Naive thymus-derived CD8-positive, alpha-beta T cell (primary cell): Measurements from ENCODE around the gene ELFN1. TPM values are rescaled to one million over a fixed set of nuclear protein-coding genes. Genes with fewer than 3 reads are reported as not detected.
A peak's percentile ranks its signal among the peaks of the same experiment; 100 is the strongest.

Source experiments
- ATAC-seq, 2 donors: fragments of 150-1000 bp; cut with Tn5 transposase in 1 of 2; sonication (Bioruptor Pico), chemical (Tn5 transposase) in 1 of 2; 1 replicate in 1 of 2; 2 replicates in 1 of 2; pipeline ENCODE4 v1.10.0; 2021; ENCODE audit warnings: mild to moderate bottlenecking in 2 of 2, moderate library complexity in 2 of 2
- POLR2A ChIA-PET: fragments of 350-600 bp; sonication (Branson Sonifier 250); formaldehyde crosslinking; loops from one replicate; lab custom pipeline; 2021; ENCODE audit warnings: antibody characterized with exemption; lab: Charles Lee
- DNase-seq, 10 donors: peaks; one replicate each; pipeline versions ENCODE4 v3.0.0 to v3.0.0-alpha.2; 2020 to 2022
- H3K27ac Mint-ChIP-seq, 10 donors: one replicate each; pipeline ENCODE4 v1.8.0; 2020 to 2022; ENCODE audit warnings: mild to moderate bottlenecking in 10 of 10, mixed read lengths in 10 of 10, moderate library complexity in 4 of 10, inconsistent platforms in 1 of 10
- H3K27me3 Mint-ChIP-seq, 5 donors: one replicate each; pipeline ENCODE4 v1.8.0; 2021 to 2022; ENCODE audit warnings: mixed read lengths in 5 of 5
- H3K36me3 Mint-ChIP-seq, 3 donors: one replicate each; pipeline ENCODE4 v1.8.0; 2020 to 2022; ENCODE audit warnings: mixed read lengths in 3 of 3, mild to moderate bottlenecking in 2 of 3, inconsistent platforms in 1 of 3
- H3K4me1 Mint-ChIP-seq, 4 donors: one replicate each; pipeline ENCODE4 v1.8.0; 2021 to 2022; ENCODE audit warnings: mixed read lengths in 4 of 4
- H3K4me3 Mint-ChIP-seq, 10 donors: one replicate each; pipeline ENCODE4 v1.8.0; 2020 to 2022; ENCODE audit warnings: mild to moderate bottlenecking in 10 of 10, mixed read lengths in 10 of 10, moderate library complexity in 6 of 10, inconsistent platforms in 1 of 10
- H3K9me3 Mint-ChIP-seq, 9 donors: one replicate each; pipeline ENCODE4 v1.8.0; 2020 to 2022; ENCODE audit warnings: mixed read lengths in 9 of 9, mild to moderate bottlenecking in 3 of 9, inconsistent platforms in 1 of 9, moderate library complexity in 1 of 9
- polyA plus RNA-seq, 3 donors: library from polyadenylated mRNA; unstranded; fragments of 300-500 nt; fragmentation: Illumina TruSeq; gene quantifications; one replicate each; pipeline ENCODE4 v1.2.3, GENCODE V29; 2021
- total RNA-seq, 8 experiments: library from RNA in 2 of 8; stranded (reverse) in 2 of 8; gene quantifications; one replicate each; pipeline ENCODE4 v1.2.3 and lab custom pipeline; 2021 to 2026

Gene ELFN1
- total and polyA plus RNA-seq, 5 experiments from 2014 or later: not detected

DNA sequence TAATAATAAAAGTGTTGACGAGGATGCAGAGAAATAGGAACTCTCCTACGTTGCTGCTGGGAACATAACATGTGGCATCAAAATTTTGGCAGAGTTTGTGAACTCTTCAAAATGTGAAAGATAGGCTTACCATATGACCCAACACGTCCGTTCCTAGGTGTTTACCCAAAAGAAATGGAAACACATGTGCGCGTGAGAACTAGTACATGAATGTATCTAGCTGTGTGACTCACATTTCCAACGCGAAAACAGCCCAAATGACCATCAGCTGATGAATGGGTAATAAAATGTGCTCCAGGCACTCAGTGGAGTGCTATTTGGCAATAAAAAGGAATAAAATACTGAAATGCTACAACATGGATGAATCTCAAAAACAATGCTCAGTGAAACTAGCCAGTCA is 10.4 kb upstream of the ELFN1 start:
- H3K27ac Mint-ChIP-seq: no peak overlapping the region
- ATAC-seq: no peak

DNA sequence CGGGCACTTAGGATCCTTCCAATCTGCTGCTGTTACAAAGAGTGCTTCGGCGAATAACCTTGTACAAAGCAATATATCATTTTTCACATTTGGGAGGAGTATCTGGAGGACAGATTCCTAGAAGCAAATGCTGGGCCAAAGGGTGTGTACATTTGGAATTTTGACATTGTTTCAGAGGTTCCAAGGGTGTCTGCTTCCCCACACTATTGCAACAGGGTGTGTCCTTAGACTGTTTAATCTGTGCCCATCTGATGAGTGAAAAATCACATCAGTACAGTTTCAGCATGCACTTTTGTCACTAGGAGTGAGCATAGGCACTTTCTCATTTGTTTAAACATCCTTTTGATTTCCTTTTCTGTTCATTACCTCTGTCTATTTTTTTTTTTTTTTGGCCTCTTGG is 8.6 kb upstream of the ELFN1 start:
- POLR2A ChIA-PET: interaction anchor here (0.6 kb wide), 1 partner anchor 491 kb away, joined by 3 read pairs; no protein-coding TSS in a partner anchor
- H3K27me3 Mint-ChIP-seq: peaks cover 14 to 56% (median 39%) of the 10 kb centered on the region in 5 donors

More for the DNA sequence above, 10.4 kb upstream of the ELFN1 start:
- H3K27me3 Mint-ChIP-seq: peaks cover 18 to 69% (median 45%) of the 10 kb centered on the region in 5 donors
- peaks cover 0 to 7% (median 5%) of the 10 kb centered on the region in 4 donors for H3K4me1 Mint-ChIP-seq
- peaks cover 0 to 5% (median 0%) of the 10 kb centered on the region in 9 donors for H3K9me3 Mint-ChIP-seq
- H3K4me3 Mint-ChIP-seq: no peak overlapping the region
- POLR2A ChIA-PET: no interaction called here
- H3K36me3 Mint-ChIP-seq: peaks cover 0 to 4% (median 2%) of the 10 kb centered on the region in 3 donors
- DNase-seq: no peak

DNA sequence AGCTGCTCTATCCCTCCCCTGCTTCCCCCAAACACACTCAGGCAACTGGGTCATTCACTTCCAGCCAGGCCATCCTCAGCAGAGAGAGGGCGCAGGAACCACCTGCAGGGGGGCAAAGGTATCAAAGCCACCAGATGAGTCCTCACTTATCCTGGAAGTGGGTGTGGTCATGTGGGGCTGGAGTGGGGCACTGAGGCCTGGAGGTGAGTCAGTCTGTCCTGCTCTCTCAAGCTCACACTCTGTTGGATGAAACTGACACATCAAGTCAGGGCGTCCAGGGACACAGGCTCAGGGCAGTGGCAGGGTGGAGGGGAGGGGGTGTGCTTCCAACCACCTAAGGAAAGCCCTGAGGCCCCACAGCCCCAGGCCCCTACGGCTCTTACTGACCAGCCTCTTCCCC is 8.0 kb upstream of the ELFN1 start:
- Mint-ChIP-seq H3K27me3 (peaks cover 11 to 55% (median 37%) of the 10 kb centered on the region in 5 donors), H3K4me3 (no peak overlapping the region), H3K4me1 (peaks cover 2 to 11% (median 6%) of the 10 kb centered on the region in 4 donors), H3K9me3 (peaks cover 0 to 5% (median 0%) of the 10 kb centered on the region in 9 donors), H3K27ac (no peak overlapping the region), H3K36me3 (peaks cover 0 to 4% (median 2%) of the 10 kb centered on the region in 3 donors)
- POLR2A ChIA-PET: interaction anchor here (0.6 kb wide), 1 partner anchor 490 kb away, joined by 3 read pairs; no protein-coding TSS in a partner anchor
- ATAC-seq (no peak), DNase-seq (peak in 1 of 10 donors; percentile 52)

More for the DNA sequence above, 8.6 kb upstream of the ELFN1 start:
- Mint-ChIP-seq H3K36me3 (peaks cover 0 to 4% (median 2%) of the 10 kb centered on the region in 3 donors), H3K9me3 (peaks cover 0 to 5% (median 0%) of the 10 kb centered on the region in 9 donors), H3K4me3 (no peak overlapping the region), H3K4me1 (peaks cover 0 to 7% (median 5%) of the 10 kb centered on the region in 4 donors), H3K27ac (no peak overlapping the region)
- ATAC-seq: no peak
- no peak for DNase-seq

DNA sequence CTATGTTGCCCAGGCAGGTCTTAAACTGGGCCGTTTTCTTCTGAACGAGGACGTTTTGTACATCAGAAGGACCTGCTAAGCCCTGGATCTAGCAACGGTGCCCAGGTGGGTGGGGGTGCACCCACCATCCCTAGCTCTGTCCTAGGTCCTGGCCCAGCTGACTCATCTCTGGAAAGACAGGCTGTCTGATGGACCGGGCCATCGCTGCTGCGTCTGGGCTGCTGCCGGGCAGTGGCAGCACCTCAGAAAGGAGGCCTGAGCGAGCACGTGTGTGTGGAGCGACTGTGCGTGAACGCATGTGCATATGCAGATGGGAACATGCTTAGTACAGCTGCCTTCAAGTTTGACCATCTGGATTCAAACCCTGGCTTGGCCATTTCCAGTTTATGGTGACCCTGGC is 7.3 kb upstream of the ELFN1 start:
- H3K4me3 Mint-ChIP-seq: peak overlapping the region in 5 of 10 donors; percentile 4 to 60 (median 37)
- peaks cover 0 to 3% (median 2%) of the 10 kb centered on the region in 3 donors for H3K36me3 Mint-ChIP-seq
- peak in 1 of 10 donors; percentile 41 for DNase-seq
- peaks cover 2 to 14% (median 6%) of the 10 kb centered on the region in 4 donors for H3K4me1 Mint-ChIP-seq
- peaks cover 11 to 52% (median 32%) of the 10 kb centered on the region in 5 donors for H3K27me3 Mint-ChIP-seq
- H3K9me3 Mint-ChIP-seq: peaks cover 0 to 5% (median 0%) of the 10 kb centered on the region in 9 donors
- POLR2A ChIA-PET: no interaction called here
- H3K27ac Mint-ChIP-seq: no peak overlapping the region
- no peak for ATAC-seq

DNA sequence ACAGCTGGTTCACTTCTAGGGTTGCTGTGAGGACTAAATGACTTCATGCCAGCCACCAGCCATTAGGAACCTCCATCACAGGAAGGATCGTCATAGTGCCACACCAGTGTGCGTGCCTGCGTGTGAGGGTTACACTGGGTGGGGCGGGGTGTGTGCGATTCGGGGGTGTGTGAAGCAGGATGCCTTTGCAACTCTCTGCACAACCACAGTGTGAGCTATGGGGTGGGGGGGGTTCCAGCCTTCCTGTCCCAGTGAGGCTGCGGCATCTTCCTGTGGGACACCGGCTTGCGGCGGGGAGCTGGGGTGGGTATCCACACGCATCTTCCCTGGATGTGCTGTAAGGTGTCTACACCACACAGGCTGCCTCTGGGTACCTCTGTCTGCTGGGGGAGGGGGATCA is 6.9 kb upstream of the ELFN1 start:
- peaks cover 8 to 50% (median 29%) of the 10 kb centered on the region in 5 donors for H3K27me3 Mint-ChIP-seq
- ATAC-seq (peak in 1 of 2 donors; percentile 63), DNase-seq (peak in 1 of 10 donors; percentile 32)
- POLR2A ChIA-PET: no interaction called here
- H3K27ac Mint-ChIP-seq: peak overlapping the region in 1 of 10 donors; percentile 49
- peaks cover 5 to 16% (median 8%) of the 10 kb centered on the region in 4 donors for H3K4me1 Mint-ChIP-seq
- H3K36me3 Mint-ChIP-seq: peaks cover 0 to 2% (median 0%) of the 10 kb centered on the region in 3 donors
- H3K9me3 Mint-ChIP-seq: peaks cover 0 to under 1% (median 0%) of the 10 kb centered on the region in 9 donors
- peak overlapping the region in 9 of 10 donors; percentile 12 to 72 (median 37) for H3K4me3 Mint-ChIP-seq

DNA sequence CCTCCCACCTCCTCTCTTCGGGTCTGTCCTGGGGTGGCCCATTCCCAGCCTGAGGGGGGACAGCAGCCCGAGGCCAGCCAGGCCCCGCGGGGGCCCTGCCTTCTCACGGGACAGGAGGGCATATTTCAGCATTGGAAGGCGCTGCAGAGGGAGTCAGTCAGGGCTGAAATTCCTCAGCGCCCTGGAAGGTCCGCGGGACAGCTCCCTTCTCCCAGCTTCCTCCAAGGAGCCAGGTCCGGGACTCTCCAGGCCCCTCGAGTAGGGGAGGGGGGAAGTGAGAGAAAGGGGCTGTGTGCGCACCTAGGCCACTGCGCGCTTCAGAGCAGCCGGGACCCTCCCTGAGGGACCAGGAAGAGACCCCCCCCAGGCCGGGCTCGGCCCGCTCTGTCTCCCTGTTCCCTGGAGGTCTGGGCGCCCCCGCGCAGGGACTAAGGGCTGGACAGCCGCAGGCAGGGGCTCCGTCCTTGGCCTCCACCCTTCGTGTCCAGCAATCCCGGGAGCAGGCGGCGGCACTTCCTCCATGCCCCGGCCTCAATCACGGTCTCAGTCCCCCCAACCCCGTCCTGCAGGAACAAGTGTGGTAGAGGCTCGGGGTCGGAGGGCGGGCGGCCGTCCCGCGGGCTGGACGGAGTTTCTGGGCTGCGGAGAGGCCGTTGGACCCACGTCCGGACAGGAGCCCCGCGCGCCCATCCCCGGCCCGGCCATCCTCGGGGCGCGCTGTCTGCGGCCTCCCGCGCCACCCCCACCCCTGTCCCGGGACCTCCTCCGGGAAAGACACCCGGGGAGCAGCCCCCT is 6.0 kb upstream of the ELFN1 start:
- Mint-ChIP-seq H3K4me3 (peak overlapping the region in 3 of 10 donors; percentile 50 to 72 (median 51)), H3K9me3 (no peaks in the 10 kb centered on the region), H3K27ac (no peak overlapping the region), H3K36me3 (peaks cover 0 to 5% (median 0%) of the 10 kb centered on the region in 3 donors), H3K4me1 (peaks cover 6 to 25% (median 15%) of the 10 kb centered on the region in 4 donors), H3K27me3 (peaks cover 7 to 50% (median 28%) of the 10 kb centered on the region in 5 donors)
- DNase-seq (peak in 1 of 10 donors; percentile 52), ATAC-seq (no peak)
- POLR2A ChIA-PET: no interaction called here

DNA sequence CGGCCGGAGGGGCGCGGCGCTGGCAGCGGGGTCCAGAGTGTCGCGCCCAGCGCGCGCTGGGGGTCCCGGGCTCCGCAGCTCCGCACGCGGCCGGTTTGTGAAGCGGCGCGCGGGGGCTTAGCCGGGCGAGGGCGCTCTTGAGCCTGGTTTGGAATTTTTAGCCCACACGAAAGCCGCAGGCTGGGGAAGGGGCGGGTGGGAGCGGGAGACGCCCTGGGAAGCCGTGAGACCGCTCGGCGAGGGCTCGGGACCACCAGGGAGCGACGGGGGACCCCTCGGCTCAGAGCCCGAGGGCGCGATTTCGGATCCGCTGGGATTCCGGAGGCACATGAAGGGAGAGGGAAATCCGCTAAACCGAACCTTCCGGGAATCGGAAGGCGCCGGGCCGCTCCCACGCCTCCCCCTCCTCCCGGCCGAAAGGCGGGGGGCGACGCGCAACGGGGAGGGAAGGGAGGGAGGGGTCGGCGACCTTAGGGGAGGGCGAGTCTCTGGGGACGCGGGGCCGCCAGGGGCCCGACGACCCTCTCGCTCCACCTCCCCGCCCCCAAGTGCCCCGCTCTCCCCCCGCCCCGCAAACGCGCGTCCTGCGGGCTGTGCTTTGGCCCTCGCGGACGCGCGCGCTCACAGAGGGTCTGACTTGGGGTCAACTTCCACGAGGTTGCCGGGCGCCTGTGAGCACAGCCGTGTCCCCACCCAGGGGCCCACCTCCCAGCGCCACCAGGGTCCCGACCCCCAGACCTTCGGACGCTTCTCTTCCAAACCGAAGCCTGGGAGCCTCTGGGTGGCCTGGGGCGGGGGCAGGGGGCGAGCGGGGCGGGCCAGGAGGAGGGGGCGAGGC is 5.1 kb upstream of the ELFN1 start:
- POLR2A ChIA-PET: no interaction called here
- DNase-seq: peak; percentile 19 to 70 (median 48)
- Mint-ChIP-seq H3K36me3 (peaks cover 0 to 5% (median 0%) of the 10 kb centered on the region in 3 donors), H3K27me3 (peaks cover 8 to 53% (median 30%) of the 10 kb centered on the region in 5 donors), H3K4me3 (peak overlapping the region in 6 of 10 donors; percentile 6 to 47 (median 36)), H3K9me3 (no peaks in the 10 kb centered on the region), H3K4me1 (peaks cover 6 to 28% (median 16%) of the 10 kb centered on the region in 4 donors), H3K27ac (no peak overlapping the region)
- peak; percentile 31 to 39 for ATAC-seq

DNA sequence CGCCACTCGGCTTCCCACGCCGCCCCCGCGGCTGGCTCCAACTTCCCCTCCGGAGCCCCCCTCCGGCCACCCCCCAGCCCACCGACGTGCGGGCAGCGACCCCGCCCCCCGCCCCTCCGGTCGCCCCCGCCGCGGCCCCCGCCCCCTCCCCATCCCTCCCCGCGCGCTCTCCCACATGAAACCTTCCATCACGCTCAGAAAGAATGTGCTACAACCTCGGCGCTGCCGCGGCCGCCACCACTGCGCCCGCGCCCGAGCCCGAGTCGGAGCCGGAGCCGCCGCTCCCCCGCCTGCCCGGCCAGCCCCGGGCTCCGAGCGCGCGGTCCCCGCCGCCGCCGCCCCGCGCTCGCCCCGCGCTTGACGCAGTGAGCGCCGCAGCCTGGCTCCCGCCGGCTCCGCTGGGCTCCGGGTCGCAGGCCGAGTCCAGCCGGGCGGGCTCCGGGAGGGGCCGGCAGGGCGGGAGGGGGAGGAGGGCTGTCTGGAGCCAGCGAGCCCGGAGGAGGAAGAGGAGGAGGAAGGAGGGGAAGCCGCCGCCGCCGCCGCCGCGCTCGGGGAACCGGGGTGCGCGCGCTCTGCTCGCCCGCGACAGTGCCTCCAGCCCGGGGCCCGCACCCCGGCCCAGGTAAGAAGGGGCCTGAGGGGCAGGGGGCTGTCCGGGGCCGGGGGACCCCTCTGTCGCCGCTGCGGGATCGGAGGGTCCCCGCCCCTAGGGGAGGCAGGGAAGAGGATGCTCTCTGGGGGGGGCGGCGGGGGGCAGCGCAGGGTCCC is 4.3 kb upstream of the ELFN1 start:
- Mint-ChIP-seq H3K27ac (no peak overlapping the region), H3K4me3 (peak overlapping the region in 1 of 10 donors; percentile 87), H3K9me3 (no peaks in the 10 kb centered on the region), H3K27me3 (peaks cover 8 to 53% (median 30%) of the 10 kb centered on the region in 5 donors), H3K4me1 (peaks cover 6 to 28% (median 16%) of the 10 kb centered on the region in 4 donors), H3K36me3 (peaks cover 0 to 5% (median 0%) of the 10 kb centered on the region in 3 donors)
- POLR2A ChIA-PET: no interaction called here
- ATAC-seq (peak; percentile 16 to 46), DNase-seq (peak in 1 of 10 donors; percentile 14)

DNA sequence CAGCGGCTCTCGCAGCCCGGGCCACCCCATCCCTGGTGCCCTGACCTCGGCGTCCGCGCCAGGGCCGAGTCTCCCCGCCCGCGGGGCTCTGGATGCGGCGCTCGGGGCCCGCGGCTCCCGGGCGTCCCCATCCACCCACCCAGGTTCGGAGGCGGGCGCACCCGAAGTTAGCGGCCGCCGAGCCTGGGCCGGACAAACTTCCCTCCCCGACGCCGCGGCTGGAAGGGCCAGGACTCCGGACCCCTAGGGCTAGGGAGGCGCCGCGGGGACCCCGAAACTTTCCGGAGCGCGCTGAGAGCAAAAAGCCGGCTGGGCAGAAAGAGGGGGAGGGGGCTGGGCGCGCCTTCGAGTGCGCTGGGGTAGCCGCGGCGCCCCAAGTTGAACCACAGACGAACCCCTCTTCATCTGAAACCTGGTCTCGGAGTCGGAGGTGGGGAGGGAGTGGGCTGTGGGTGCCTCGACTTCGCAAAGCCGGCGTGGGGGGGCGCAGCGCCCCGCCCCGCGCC is 3.7 kb upstream of the ELFN1 start:
- H3K27ac Mint-ChIP-seq: no peak overlapping the region
- peaks cover 6 to 28% (median 18%) of the 10 kb centered on the region in 4 donors for H3K4me1 Mint-ChIP-seq
- DNase-seq: no peak
- POLR2A ChIA-PET: no interaction called here
- no peaks in the 10 kb centered on the region for H3K9me3 Mint-ChIP-seq
- H3K36me3 Mint-ChIP-seq: peaks cover 0 to 5% (median 0%) of the 10 kb centered on the region in 3 donors
- peak overlapping the region in 4 of 10 donors; percentile 43 to 87 (median 46) for H3K4me3 Mint-ChIP-seq
- peaks cover 8 to 55% (median 30%) of the 10 kb centered on the region in 5 donors for H3K27me3 Mint-ChIP-seq
- no peak for ATAC-seq

DNA sequence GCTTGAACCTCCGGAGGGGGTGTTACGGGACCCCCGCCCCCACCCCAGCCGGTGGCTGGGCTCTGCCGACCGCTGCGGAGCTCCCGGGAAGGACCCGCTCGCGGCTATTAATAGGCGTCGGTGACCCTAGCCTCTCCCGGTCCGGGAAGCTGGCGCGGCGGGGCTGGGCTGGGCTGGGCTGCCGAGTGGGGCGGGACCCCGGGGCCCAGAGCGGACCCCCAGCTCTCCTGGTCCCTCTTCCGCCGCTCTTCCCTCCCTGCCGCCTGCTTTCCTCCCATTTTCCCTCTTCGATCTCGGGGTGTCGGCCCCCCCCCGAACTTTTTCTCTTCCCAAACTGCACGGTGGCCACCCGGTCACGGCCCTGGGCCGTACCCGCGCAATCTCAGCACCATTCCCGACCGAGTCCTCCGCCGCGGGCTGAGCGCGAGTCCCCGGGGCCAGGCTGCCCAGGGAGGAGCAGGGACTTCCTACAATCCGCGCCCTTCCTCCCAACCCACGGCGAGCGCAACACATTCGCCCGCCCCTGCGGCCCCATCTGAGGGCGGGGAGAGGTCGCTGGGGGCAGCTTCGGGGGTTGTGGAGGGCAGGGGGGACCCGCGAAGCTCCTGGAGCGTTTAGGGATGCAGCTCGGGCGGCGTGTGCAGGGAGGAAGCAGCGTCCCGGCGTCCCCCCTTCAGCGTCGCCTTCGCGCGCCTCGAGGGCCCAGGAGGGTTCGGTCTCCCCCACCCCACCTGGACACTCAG is 3.1 kb upstream of the ELFN1 start:
- Mint-ChIP-seq H3K27ac (peak overlapping the region in 1 of 10 donors; percentile 29), H3K4me3 (peak overlapping the region; percentile 44 to 93 (median 76)), H3K27me3 (peaks cover 8 to 54% (median 25%) of the 10 kb centered on the region in 5 donors), H3K36me3 (peaks cover 0 to 5% (median 0%) of the 10 kb centered on the region in 3 donors), H3K4me1 (peaks cover 6 to 28% (median 18%) of the 10 kb centered on the region in 4 donors), H3K9me3 (no peaks in the 10 kb centered on the region)
- DNase-seq (peak in 1 of 10 donors; percentile 16), ATAC-seq (peak in 1 of 2 donors; percentile 24)
- POLR2A ChIA-PET: no interaction called here
